ENCODE measurements around the gene PPP2R3B.

- TF ChIP-seq, protein P1, sequence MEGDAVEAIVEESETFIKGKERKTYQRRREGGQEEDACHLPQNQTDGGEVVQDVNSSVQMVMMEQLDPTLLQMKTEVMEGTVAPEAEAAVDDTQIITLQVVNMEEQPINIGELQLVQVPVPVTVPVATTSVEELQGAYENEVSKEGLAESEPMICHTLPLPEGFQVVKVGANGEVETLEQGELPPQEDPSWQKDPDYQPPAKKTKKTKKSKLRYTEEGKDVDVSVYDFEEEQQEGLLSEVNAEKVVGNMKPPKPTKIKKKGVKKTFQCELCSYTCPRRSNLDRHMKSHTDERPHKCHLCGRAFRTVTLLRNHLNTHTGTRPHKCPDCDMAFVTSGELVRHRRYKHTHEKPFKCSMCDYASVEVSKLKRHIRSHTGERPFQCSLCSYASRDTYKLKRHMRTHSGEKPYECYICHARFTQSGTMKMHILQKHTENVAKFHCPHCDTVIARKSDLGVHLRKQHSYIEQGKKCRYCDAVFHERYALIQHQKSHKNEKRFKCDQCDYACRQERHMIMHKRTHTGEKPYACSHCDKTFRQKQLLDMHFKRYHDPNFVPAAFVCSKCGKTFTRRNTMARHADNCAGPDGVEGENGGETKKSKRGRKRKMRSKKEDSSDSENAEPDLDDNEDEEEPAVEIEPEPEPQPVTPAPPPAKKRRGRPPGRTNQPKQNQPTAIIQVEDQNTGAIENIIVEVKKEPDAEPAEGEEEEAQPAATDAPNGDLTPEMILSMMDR (IDR thresholded peaks at IDR 0.05 in 2 of 3, conservative IDR thresholded peaks at IDR 0.05 in 1 of 3; ENCODE audit: borderline replicate concordance in 1 of 3, insufficient read depth in 1 of 3, low read depth in 2 of 3, low read length in 2 of 3): no peak
- TF ChIP-seq, protein P2, sequence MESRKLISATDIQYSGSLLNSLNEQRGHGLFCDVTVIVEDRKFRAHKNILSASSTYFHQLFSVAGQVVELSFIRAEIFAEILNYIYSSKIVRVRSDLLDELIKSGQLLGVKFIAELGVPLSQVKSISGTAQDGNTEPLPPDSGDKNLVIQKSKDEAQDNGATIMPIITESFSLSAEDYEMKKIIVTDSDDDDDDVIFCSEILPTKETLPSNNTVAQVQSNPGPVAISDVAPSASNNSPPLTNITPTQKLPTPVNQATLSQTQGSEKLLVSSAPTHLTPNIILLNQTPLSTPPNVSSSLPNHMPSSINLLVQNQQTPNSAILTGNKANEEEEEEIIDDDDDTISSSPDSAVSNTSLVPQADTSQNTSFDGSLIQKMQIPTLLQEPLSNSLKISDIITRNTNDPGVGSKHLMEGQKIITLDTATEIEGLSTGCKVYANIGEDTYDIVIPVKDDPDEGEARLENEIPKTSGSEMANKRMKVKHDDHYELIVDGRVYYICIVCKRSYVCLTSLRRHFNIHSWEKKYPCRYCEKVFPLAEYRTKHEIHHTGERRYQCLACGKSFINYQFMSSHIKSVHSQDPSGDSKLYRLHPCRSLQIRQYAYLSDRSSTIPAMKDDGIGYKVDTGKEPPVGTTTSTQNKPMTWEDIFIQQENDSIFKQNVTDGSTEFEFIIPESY (IDR thresholded peaks at IDR 0.05; ENCODE audit: extremely low read depth, insufficient replicate concordance, low read length): no peak
- TF ChIP-seq REST (IDR thresholded peaks at IDR 0.05; ENCODE audit: low read depth) (no peak), CEBPB (IDR thresholded peaks at IDR 0.05; ENCODE audit: low read depth) (no peak), SRF (IDR thresholded peaks at IDR 0.05; ENCODE audit: low read depth) (no peak), YY1 (IDR thresholded peaks at IDR 0.05; ENCODE audit: extremely low read depth, insufficient replicate concordance, low read depth, low read length) (no peak), POLR2A (IDR thresholded peaks at IDR 0.05; ENCODE audit: borderline replicate concordance, extremely low read depth, insufficient read depth, insufficient read length) (no peak), JUND (IDR thresholded peaks at IDR 0.05) (no peak)
Measured at GRCh38 chrX:292900-293897, 93.5 kb downstream of the PPP2R3B start.

All from HCT116 (cell line).